ENCODE measurements around the gene LIG1. TPM values are rescaled to one million over a fixed set of nuclear protein-coding genes. Genes with fewer than 3 reads are reported as not detected.

The LIG1 gene
- total and polyA plus RNA-seq, 12 donors, result 1.8 to 9.9 (median 4.0) TPM

GRCh38 chr19:48171710-48172109, 1.6 kb upstream of the LIG1 start:
- intact Hi-C loops (cut with DNase I), result loop anchor here in 1 of 10 donors (5.0 kb wide), 1 partner anchor 86 kb away; the partner anchor contains the start of gene CARD8
- Histone ChIP-seq H3K9me3 (no peaks in the 10 kb centered on the region), H3K36me3 (peaks cover 0 to 47% (median 8%) of the 10 kb centered on the region in 9 donors), H3K27ac (no peak overlapping the region), H3K4me3 (peak overlapping the region in 1 of 10 donors; percentile 80), H3K4me1 (peaks cover 0 to 16% (median 11%) of the 10 kb centered on the region in 9 donors), H3K27me3 (no peaks in the 10 kb centered on the region)
- DNase-seq (no peak), ATAC-seq (no peak)
- TF ChIP-seq CTCF (IDR thresholded peaks at IDR 0.05), result no peak
- 73 to 82% methylated on average over 37 of the region's 37 CpGs for WGBS, 2 donors

DNA sequence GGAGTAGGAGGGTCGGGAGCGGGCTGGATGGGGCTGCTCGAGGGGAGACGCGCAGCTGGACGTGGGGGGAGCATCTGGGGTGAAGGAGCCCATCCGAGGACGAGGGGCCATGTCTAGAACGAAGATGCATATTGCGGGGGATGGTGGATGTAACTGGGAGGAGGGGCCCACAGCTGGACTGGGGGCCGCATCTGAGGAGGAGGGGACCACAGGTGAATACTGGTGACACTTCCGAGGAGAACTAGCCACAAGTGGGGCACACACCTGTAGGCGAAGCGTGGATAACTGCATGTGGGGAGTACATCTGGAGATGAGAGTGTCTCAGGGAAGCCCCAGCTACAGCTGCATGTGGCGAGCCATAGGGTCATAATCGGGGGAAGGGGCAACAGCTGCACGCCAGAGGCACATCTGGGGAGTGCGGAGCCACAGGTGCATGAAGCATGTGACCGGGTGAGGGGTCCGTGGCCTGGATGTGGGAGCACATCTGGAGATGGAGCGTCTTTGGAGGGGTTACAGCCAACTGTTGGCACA, 738 bp upstream of the LIG1 start:
- no peak for TF ChIP-seq CTCF (IDR thresholded peaks at IDR 0.05)
- peak in 4 of 8 donors; percentile 1 to 3 (median 2) for ATAC-seq
- no peak for DNase-seq
- Histone ChIP-seq H3K27ac (peak overlapping the region in 9 of 10 donors; percentile 84 to 97 (median 96)), H3K27me3 (no peaks in the 10 kb centered on the region), H3K36me3 (peaks cover 0 to 39% (median 8%) of the 10 kb centered on the region in 9 donors), H3K4me3 (peak overlapping the region; percentile 62 to 98 (median 78)), H3K9me3 (no peaks in the 10 kb centered on the region), H3K4me1 (peaks cover 0 to 16% (median 11%) of the 10 kb centered on the region in 9 donors)
- intact Hi-C loops (cut with DNase I), result loop anchor here in 1 of 10 donors (5.0 kb wide), 1 partner anchor 86 kb away; the partner anchor contains the start of gene CARD8
- WGBS, 2 donors, result 2% methylated on average over 21 of the region's 21 CpGs

DNA sequence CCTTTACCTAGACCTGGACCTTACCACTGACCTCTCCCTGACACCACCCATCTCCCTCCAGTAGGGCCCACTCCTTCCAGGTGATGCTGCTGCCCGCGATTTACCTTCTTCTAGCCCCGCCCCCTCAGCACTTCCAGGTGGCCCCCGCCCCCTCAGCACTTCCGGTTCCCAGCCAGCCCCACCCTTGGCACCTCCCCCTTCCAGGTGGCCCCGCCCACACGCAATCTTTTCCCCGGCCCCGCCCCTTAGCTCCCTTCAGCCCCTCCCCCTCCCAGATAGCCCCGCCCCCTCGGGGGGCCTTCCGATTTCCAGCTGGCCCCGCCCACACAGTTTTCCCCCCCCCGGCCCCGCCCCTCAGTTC, 586 bp downstream of the LIG1 start:
- TF ChIP-seq CTCF (IDR thresholded peaks at IDR 0.05), result no peak

GRCh38 chr19:48168689-48169088, 1.5 kb downstream of the LIG1 start:
- peaks cover 0 to 31% (median 8%) of the 10 kb centered on the region in 9 donors for H3K36me3 ChIP-seq
- no peak for ATAC-seq
- 89 to 97% methylated on average over 5 of the region's 5 CpGs for WGBS, 2 donors
- intact Hi-C loops (cut with DNase I), result no loop called here
- peaks cover 0 to 16% (median 11%) of the 10 kb centered on the region in 9 donors for H3K4me1 ChIP-seq
- no peaks in the 10 kb centered on the region for H3K9me3 ChIP-seq
- peak overlapping the region in 1 of 10 donors; percentile 78 for H3K27ac ChIP-seq
- H3K4me3 ChIP-seq, result no peak overlapping the region
- TF ChIP-seq CTCF (IDR thresholded peaks at IDR 0.05), result no peak
- no peaks in the 10 kb centered on the region for H3K27me3 ChIP-seq
- no peak for DNase-seq

More for the DNA sequence above, 586 bp downstream of the LIG1 start:
- ATAC-seq (peak; percentile 8 to 48 (median 24)), DNase-seq (peak; percentile 44 to 79)
- peaks cover 0 to 16% (median 11%) of the 10 kb centered on the region in 9 donors for H3K4me1 ChIP-seq
- 1 to 2% methylated on average over 13 to 15 of the region's 15 CpGs for WGBS, 2 donors
- no peaks in the 10 kb centered on the region for H3K27me3 ChIP-seq
- intact Hi-C loops (cut with DNase I), result no loop called here
- H3K9me3 ChIP-seq, result no peaks in the 10 kb centered on the region
- H3K36me3 ChIP-seq, result peaks cover 0 to 34% (median 8%) of the 10 kb centered on the region in 9 donors
- peak overlapping the region; percentile 62 to 98 (median 78) for H3K4me3 ChIP-seq
- H3K27ac ChIP-seq, result peak overlapping the region in 9 of 10 donors; percentile 84 to 97 (median 96)
